H54 (cell line): ENCODE measurements around the gene RGS7.
"Not testable (repeated sequence)": the region's sequence is repeated elsewhere in the genome, so short reads cannot be mapped to it uniquely, and the experiment has no call there.

Experiments used
- DNase-seq: peaks from one replicate; pipeline ENCODE4 v3.0.0; 2011; ENCODE audit warnings: low spot score, mixed read lengths; ENCODE audit not compliant: insufficient read length
- FAIRE-seq: peaks from 3 replicates; lab custom pipeline; 2011; peaks lifted over from hg19 to GRCh38; lab: Jason Lieb, UNC
- POLR2A ChIP-seq: IDR thresholded peaks from 2 replicates; pipeline ENCODE4 v1.6.1; 2011; ENCODE audit warnings: low read depth, mild to moderate bottlenecking, low read length

RGS7 gene

DNA sequence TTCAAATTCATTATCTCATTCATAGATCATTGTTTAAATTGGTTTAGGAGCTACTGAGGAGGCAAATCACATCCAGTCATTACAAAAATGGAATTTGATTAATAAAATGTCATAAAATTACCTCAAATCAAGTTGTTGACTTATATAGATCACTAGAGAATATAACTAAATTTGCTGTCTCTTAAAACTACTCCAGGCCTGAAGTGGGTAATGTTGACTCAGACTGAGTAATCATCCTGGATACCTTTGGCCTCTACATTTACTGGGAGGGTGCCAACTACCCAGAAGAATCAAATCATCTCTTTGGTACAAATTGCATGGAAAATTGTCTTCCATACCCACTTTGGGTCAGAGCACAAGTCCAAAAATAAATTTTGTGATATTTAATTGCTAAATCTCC is 553.9 kb downstream of the RGS7 start:
- FAIRE-seq (peak; percentile 90), DNase-seq (peak; percentile 18)
- TF ChIP-seq POLR2A = no peak

DNA sequence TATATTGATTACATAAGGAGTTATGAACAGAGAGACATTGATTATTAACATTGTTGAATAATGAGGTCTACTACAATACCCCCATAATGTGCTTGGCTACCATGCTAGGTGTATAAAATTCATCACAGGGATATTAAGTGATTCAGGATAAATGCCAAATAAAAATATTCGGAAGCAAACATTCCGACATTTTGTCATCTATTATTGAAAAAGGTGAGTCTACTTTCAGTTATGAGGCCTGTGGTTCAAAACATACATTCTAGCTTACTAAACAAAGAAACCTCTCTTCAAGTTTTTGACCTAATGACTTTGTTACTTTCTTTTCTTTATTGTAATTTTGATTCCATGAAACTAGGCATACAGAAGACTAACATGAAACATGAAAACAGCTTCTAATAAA is 554.7 kb downstream of the RGS7 start:
- no peak for TF ChIP-seq POLR2A
- FAIRE-seq = no peak

GRCh38 chr1:240801442-240801841 is 555.6 kb downstream of the RGS7 start:
- TF ChIP-seq POLR2A = no peak
- DNase-seq = no peak
- no peak for FAIRE-seq

More for the DNA sequence above, 554.7 kb downstream of the RGS7 start:
- no peak for DNase-seq

DNA sequence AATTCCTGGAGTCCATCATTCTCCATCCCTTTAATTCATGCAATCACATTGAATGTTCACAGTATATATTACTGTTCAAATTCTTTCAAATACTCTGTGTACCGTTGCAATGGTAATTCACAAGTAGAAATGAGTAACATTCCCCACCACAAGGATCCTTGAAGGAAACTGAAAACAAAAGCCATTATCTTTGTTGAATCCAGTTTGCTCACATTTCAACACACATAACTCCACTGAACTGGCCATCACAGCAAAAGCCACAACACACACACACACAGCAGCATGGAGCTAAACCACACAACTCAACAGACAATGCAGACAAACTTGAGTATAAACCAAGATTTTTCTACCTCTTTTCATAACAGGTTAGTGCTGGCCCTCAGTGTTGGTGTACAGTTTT is 556.7 kb downstream of the RGS7 start:
- DNase-seq = no peak
- no peak for FAIRE-seq
- no peak for TF ChIP-seq POLR2A

DNA sequence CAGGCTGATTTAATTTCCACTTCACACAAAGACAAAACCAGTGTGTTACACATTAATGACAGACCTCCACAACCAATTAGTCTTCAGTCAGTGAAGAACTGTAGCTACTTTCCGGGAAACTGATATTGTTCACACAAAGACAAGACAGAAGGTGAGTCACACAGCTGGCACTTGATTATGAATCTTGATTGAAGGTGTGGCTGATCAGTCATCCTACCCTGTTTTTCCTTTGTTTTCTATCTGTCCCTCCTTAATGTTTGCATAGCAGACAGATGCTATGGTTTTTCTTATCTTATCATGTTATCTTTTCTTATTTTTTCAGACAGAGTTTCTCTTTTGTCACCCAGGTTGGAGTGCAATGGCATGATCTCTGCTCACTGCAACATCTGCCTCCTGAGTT is 560.0 kb downstream of the RGS7 start:
- FAIRE-seq (no peak), DNase-seq (no peak)
- TF ChIP-seq POLR2A = no peak

- FAIRE-seq (no peak), DNase-seq (no peak)
- TF ChIP-seq POLR2A = no peak
Observed at GRCh38 chr1:240794046-240794843, 562.8 kb downstream of the RGS7 start.

DNA sequence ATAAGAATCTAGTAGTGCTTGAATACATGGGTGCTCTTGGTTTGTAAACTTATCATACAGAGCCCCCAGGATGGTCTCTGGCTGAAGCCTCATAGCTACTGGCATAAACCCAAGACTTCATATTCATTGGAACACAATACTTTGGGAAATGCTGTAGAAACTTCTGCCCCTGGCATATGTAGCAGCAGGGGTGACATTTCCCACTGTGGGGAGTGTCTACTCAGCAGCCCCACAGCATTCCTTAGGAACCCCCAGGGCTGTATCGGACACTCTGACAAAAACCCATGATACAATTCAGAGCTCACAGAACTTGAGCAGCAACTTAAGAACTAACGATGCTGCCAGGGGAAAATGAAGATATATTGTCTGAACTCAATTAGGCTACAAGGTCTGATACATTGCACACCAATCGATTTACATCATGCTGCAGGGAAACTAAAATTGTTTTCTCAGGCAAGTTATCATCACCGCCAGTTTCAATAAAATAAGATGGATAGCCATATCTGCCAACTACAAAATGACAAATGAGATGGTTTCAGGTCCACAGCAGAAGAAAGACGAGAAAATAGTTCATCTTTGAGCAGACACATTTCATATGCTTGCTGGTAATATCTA is 564.0 kb downstream of the RGS7 start:
- DNase-seq (no peak), FAIRE-seq (no peak)
- TF ChIP-seq POLR2A = no peak

DNA sequence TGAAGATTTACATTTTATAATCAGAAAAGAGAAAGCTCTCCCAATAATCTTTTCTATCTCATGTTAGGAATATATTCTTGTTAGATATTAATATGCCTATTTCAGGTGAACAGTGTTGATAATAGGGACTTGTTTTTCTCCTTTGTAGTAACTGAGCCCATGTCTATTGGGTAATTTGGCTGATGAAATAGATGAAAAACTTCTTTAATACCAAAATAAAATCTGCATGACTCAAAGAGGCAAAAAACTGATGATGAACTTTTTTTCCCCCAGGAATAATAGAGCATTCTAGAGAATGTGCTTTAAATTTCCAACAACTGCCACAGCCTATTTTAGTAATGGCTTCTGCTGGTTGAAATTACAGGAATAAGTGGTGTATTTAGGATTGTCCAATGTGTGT is 566.1 kb downstream of the RGS7 start:
- FAIRE-seq (no peak), DNase-seq (no peak)
- TF ChIP-seq POLR2A = no peak

GRCh38 chr1:240786880-240787279 is 570.1 kb downstream of the RGS7 start:
- TF ChIP-seq POLR2A = no peak
- no peak for DNase-seq
- no peak for FAIRE-seq

GRCh38 chr1:240784776-240785175 is 572.2 kb downstream of the RGS7 start:
- TF ChIP-seq POLR2A = no peak
- FAIRE-seq (no peak), DNase-seq (no peak)

GRCh38 chr1:240783728-240784137 is 573.3 kb downstream of the RGS7 start:
- not testable (repeated sequence) for FAIRE-seq, DNase-seq

DNA sequence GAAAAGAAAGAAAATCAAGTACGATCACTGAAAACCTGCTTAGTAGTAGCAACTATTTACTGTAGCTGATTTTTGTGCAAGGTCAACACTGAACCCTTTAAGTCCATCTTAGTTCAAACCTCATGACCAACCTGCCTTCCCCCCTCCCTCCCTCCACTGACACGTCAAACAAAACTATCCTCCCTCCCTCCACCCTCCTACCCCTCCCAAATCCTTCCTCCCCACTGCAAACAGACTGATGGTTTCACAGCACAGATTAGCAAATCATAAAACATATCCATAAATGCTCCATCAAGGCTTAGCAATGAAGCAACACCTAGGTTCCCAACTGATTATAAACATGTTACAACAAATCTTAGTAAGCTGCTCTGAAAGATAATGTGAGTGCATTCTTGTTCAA is 580.8 kb downstream of the RGS7 start:
- FAIRE-seq = no peak
- DNase-seq = no peak
- TF ChIP-seq POLR2A = no peak

DNA sequence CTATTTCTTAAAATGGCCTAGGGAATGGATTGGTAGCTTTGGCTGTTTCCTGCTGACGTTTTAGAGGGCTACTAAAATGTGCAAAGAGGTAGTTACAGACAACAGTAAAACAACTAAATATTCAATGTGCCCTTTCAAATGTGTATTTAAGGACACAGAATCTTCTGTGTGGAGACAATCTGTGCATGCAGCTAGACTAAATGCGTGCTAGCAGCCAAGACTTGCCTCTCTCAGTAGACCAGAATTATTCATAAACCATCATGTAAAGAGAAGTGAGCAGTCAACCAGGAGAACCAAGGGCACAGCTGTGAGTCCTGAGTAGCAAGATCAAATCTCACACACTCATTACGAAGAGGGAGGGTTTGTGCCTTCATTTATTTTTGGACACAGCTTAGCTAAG is 584.9 kb downstream of the RGS7 start:
- no peak for FAIRE-seq
- TF ChIP-seq POLR2A = no peak
- DNase-seq = no peak

DNA sequence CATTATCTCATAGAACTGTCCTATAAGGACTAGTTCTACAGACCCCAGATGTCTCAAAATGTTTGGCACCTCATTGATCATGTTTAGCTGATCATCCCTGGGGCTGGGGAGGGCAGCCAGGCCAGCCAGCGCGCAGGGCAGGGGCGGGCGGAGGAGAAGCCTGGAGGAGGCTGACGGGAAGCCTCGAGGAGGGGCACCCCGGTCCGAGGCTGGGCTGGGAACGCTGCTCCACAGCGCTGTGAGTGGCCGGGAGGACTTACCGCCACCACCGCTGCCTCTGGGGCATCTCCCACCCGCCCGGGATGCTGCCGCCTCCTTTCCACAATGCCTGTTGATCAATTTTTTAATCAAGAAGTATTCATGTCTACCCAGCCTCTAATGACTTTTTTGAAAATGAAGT is 585.6 kb downstream of the RGS7 start:
- DNase-seq (no peak), FAIRE-seq (no peak)
- no peak for TF ChIP-seq POLR2A

GRCh38 chr1:240768979-240769378 is 588.0 kb downstream of the RGS7 start:
- DNase-seq (no peak), FAIRE-seq (no peak)
- no peak for TF ChIP-seq POLR2A

GRCh38 chr1:240766831-240767230 is 590.2 kb downstream of the RGS7 start:
- DNase-seq (no peak), FAIRE-seq (no peak)
- TF ChIP-seq POLR2A = no peak
